Smooth muscle cell of the brain vasculature (primary cell): ENCODE measurements around the gene NR1I3.
A peak's percentile ranks its signal among the peaks of the same experiment; 100 is the strongest.

Source experiments
- DNase-seq: peaks from one replicate; pipeline ENCODE4 v3.0.0-alpha.2; 2012; ENCODE audit warnings: low read depth, low spot score

NR1I3 gene

DNA sequence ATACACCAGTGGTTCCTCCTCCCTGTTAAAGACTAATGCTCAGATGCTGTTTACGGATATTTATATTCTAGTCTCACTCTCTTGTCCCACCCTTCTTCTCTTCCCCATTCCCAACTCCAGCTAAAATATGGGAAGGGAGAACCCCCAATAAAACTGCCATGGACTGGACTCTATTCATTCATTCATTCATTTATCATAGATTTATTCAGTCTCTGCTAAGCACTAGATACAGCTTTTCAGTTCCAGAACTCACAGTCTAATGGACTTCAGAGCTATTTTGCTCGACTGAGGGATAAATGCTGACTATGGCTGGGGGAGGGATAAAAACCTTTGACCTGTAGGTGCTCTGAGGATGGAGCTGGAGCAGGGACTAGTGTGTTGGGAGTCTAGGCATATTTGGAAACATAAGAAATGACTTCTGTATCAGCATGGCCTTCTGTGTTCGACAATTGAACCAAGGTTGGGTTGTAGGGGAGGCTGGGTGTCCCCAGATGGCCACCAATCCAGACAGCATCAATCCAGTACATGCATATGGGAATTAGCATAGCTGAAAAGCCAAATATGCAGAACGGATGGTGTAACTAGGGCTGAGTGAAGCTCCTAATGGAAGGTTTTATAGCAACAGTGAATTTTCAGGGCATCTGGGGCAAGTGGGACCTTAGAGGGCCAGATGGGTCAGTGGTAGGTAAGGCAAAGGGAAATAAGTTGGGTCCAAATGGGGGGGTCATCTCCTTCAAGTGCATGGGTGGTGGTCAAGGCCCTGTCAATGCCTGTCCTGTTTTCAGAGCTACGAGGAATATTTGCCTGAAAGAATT lies 18.7 kb downstream of the NR1I3 start:
- DNase-seq = no peak

- DNase-seq = no peak
These were observed 19.5 kb downstream of the NR1I3 start for GRCh38 chr1:161218301-161219077.

- DNase-seq = no peak
These were observed 20.2 kb downstream of the NR1I3 start for GRCh38 chr1:161217831-161218230.

GRCh38 chr1:161216945-161217712 lies 20.9 kb downstream of the NR1I3 start:
- DNase-seq = no peak

GRCh38 chr1:161215076-161215475 lies 22.9 kb downstream of the NR1I3 start, which contains the start of gene FCER1G:
TSS of gene FCER1G (plus strand) at chr1:161215295. CDS start at chr1:161215322, 27 bp downstream.
- no peak for DNase-seq

GRCh38 chr1:161214369-161214768 lies 23.6 kb downstream of the NR1I3 start:
- no peak for DNase-seq

DNA sequence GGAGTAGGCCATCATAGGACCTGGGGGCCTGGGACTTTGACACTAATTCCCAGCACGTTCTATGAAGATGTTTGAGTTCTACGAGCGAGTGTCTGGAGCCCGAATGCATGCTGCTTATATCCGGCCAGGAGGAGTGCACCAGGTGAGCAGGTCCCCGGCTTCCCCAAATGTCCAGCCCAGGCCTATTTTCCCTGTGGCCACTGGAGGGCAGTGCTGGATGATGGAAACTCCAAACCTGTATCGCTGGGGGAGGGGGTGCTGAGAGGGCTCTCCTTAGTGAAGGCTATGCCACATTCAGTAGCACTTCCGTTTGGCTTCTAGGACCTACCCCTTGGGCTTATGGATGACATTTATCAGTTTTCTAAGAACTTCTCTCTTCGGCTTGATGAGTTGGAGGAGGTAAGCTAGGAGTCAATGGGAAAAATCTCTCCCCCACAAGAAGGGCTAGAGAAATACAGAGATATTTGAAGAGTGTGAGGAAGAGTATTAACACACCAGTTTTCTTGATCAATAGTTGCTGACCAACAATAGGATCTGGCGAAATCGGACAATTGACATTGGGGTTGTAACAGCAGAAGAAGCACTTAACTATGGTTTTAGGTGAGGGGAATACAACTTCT lies 28.1 kb downstream of the NR1I3 start:
- DNase-seq = no peak

GRCh38 chr1:161207173-161207572 lies 30.8 kb downstream of the NR1I3 start:
- DNase-seq = no peak

- DNase-seq = no peak
These were observed 31.4 kb downstream of the NR1I3 start for GRCh38 chr1:161206411-161207140.

DNA sequence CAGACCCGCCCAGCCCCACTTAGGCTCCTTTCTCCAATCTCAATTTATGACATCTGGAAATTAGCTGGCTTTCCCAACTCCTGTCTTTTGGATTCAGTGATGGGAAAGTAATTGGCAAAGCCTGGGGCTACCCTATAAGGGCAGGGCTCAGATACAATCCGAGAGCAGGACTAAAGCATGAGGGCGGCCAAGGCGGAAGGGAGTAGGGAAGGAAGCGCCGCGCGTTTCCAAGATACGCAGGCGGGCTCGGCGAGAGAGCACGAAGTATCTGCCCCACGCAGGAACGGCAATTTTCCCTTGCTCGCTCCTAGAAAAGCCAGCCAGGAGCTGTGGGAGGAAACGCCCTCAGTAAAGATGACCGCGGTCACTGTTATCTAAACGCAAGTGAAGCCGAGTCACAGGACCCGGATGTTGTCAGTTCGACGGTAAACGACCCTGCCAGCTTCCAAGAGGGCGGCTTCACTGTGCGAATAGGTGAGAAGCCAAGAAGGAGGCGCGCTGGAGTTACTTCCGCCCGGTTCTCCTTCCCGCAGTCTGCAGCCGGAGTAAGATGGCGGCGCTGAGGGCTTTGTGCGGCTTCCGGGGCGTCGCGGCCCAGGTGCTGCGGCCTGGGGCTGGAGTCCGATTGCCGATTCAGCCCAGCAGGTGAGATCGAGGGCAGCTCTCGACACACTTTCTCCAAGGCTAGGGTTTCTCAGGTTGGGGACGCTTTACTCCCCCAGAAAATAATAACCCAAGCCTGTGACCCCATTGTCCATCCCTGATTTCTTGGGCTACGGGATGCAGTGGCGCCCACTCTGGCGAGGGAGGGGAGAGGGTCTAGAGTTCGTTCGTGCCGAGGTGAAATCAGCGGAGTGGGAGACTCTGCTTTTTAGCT lies 35.9 kb downstream of the NR1I3 start, which contains the start of gene NDUFS2:
Gene NDUFS2, plus strand, starts transcription at position 532 of the 877 bp plus-strand sequence. Its CDS starts 19 bp downstream, at position 551.
- peak; percentile 97 for DNase-seq

DNA sequence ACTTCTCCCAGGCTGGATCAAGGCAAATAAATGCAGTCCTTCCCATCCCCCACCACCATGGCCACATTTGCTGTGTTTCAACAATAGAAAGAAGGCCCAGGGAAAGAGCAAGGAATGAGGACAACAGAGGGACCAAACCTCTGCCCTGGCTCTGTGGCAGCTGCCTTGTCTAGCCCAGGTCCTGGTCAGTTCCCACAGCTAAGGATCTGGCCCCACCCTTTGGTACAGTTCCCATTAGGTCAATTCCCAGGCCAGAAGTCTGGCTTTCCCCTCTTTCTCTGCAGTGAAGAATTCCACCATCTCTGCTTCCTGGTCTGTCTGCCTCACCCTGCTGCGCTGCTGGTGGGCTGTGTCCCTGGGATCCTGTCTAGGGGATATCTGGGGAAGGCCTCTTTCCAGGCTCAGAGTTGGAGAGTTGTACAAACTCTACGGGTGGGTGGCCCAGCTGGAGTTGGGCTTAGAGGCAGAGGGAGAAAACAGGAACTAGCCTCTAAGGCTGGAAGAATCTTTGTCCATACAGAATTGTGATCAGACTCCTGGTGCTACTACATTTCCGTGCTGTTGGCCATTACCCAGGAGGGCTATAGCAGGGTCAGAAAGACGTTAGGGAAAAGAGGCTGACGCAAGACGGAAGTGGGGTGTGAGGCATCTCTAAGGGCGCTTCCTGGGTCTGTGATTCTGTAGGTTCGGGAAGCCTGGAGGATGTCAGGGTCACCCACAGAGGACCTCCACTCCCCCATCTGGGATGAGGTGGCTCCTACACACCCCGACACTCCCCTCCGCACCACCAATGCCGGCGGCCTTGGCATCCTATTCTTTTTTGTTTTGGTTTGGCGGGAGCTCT lies 36.8 kb downstream of the NR1I3 start:
- DNase-seq = no peak

- DNase-seq = no peak
These were observed 37.5 kb downstream of the NR1I3 start for GRCh38 chr1:161200421-161200991.

- no peak for DNase-seq
These were observed 38.4 kb downstream of the NR1I3 start for GRCh38 chr1:161199506-161200139.

GRCh38 chr1:161198897-161199431 lies 39.0 kb downstream of the NR1I3 start, which contains the start of gene ADAMTS4:
TSS of gene ADAMTS4 (minus strand) at chr1:161199054. CDS start at chr1:161198627, 427 bp downstream.
- no peak for DNase-seq

GRCh38 chr1:161198194-161198896 lies 39.7 kb downstream of the NR1I3 start:
- no peak for DNase-seq

- DNase-seq = no peak
These were observed 40.3 kb downstream of the NR1I3 start for GRCh38 chr1:161197560-161198193.
